ENCODE data around the gene ZNG1A.
"Not testable (repeated sequence)": the region's sequence is repeated elsewhere in the genome, so short reads cannot be mapped to it uniquely, and the experiment has no call there.

ZNG1A gene

DNA sequence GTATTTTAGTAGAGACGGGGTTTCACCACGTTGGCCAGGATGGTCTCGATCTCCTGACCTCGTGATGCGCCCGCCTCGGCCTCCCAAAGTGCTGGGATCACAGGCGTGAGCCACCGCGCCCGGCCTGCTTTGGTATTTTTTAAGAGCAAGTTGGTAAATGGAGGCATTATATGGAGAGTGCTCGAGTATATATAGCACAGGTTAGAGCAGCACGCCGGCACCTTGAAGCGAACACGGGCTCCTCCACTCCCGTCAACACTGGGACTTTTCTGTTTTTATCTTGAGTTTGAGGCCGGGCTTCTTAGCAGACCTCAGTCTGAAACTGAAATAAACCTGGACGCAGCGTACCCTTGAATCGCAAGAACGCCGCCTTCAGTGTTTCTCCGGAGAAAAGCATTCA is 35.0 kb upstream of the ZNG1A start:
- not testable (repeated sequence) for DNase-seq (ENCODE audit: low spot score); H3K9me3 Mint-ChIP-seq; H3K27ac Mint-ChIP-seq
- H3K36me3 Mint-ChIP-seq (ENCODE audit: low read depth), result peaks cover 23% of the 10 kb centered on the region
- H3K4me3 Mint-ChIP-seq, result peak overlapping the region; percentile 68
- peaks cover 19% of the 10 kb centered on the region for H3K27me3 Mint-ChIP-seq (ENCODE audit: low read depth)
- H3K4me1 Mint-ChIP-seq (ENCODE audit: low read depth), result peaks cover 19% of the 10 kb centered on the region

DNA sequence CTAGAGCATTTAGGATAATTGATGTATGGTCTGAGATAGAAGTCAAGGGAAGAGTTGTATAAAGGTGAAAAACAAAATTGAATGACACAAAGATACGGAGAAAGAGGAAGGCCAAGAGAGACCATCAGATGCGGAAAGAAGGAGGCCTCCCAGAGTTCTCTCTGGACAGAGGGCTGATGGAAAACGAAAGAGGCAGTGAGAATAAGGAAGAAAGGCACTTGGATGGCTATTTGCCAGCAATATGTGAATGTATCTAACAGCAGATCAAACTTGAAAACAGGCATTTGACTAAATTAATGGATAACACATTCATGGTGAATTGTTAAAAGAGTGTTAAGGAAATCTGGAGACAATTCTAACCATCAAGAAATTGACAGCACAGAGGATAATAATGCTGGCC is 33.4 kb upstream of the ZNG1A start:
- no peak overlapping the region for H3K27ac Mint-ChIP-seq

DNA sequence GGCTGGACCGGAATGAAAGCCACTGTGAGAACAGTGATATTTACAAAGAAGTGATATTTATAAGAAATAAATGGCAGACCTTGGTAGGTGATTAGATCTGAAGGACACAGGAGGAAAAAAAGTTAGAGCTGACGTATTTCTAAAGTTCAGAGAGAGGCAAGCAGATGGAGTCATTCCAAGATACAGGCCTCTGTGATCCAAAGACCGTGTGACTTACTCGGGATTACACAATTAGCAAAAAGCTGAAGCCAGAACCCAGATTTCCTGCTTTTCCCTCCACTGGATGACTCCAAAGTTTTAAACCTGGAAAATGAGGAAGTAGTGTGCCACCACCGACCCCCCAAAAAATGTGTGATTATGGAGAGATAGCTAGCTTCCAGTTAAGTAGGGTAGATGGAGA is 32.7 kb upstream of the ZNG1A start:
- Mint-ChIP-seq H3K27ac (no peak overlapping the region), H3K4me1 (ENCODE audit: low read depth) (peaks cover 6% of the 10 kb centered on the region), H3K27me3 (ENCODE audit: low read depth) (peaks cover 23% of the 10 kb centered on the region), H3K9me3 (no peaks in the 10 kb centered on the region), H3K4me3 (no peak overlapping the region), H3K36me3 (ENCODE audit: low read depth) (peaks cover 8% of the 10 kb centered on the region)
- no peak for DNase-seq (ENCODE audit: low spot score)

More for the DNA sequence above, 33.4 kb upstream of the ZNG1A start:
- no peak overlapping the region for H3K4me3 Mint-ChIP-seq
- peaks cover 27% of the 10 kb centered on the region for H3K27me3 Mint-ChIP-seq (ENCODE audit: low read depth)
- H3K9me3 Mint-ChIP-seq, result no peaks in the 10 kb centered on the region
- H3K4me1 Mint-ChIP-seq (ENCODE audit: low read depth), result peaks cover 14% of the 10 kb centered on the region
- peaks cover 16% of the 10 kb centered on the region for H3K36me3 Mint-ChIP-seq (ENCODE audit: low read depth)
- DNase-seq (ENCODE audit: low spot score), result no peak

GRCh38 chr9:211036-211435 is 32.2 kb upstream of the ZNG1A start:
- H3K4me1 Mint-ChIP-seq (ENCODE audit: low read depth), result peaks cover 3% of the 10 kb centered on the region
- peaks cover 5% of the 10 kb centered on the region for H3K36me3 Mint-ChIP-seq (ENCODE audit: low read depth)
- no peak for DNase-seq (ENCODE audit: low spot score)
- H3K27me3 Mint-ChIP-seq (ENCODE audit: low read depth), result peaks cover 26% of the 10 kb centered on the region
- no peak overlapping the region for H3K4me3 Mint-ChIP-seq
- H3K27ac Mint-ChIP-seq, result no peak overlapping the region
- H3K9me3 Mint-ChIP-seq, result no peaks in the 10 kb centered on the region

DNA sequence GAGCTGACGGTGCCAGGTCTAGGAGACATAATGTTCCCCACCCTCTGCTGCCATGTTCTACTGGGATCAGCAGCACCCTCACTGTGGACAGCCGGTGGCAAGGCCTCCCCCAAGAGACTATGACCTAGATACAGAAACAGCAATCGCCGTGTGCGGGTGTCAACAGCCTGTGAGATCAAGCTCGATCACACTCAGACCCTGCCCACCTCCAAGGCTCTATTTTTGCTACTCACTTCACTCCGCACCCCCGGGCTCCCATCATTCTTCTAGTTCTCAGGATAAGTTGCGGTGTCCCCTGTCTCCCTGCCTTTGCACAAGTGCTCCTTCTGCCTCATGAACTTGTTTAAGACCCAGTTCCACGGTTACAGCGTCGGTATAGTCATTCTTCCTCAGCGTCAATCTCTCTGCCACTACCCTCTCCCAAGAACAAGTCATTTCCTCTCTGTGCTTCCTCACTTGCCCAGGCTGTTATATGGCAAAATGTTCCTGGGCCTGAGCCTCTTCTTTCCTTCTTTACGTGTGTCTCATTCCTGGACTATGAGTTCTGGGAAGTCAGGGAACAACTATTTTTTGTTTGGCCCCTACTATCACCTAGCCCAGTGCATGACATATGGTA is 30.4 kb upstream of the ZNG1A start:
- peaks cover 2% of the 10 kb centered on the region for H3K4me1 Mint-ChIP-seq (ENCODE audit: low read depth)
- DNase-seq (ENCODE audit: low spot score), result no peak
- no peaks in the 10 kb centered on the region for H3K36me3 Mint-ChIP-seq (ENCODE audit: low read depth)
- peaks cover 33% of the 10 kb centered on the region for H3K27me3 Mint-ChIP-seq (ENCODE audit: low read depth)
- no peak overlapping the region for H3K4me3 Mint-ChIP-seq
- no peak overlapping the region for H3K27ac Mint-ChIP-seq
- no peaks in the 10 kb centered on the region for H3K9me3 Mint-ChIP-seq

GRCh38 chr9:206481-206880 is 27.6 kb upstream of the ZNG1A start:
- H3K4me3 Mint-ChIP-seq, result no peak overlapping the region
- peaks cover 2% of the 10 kb centered on the region for H3K4me1 Mint-ChIP-seq (ENCODE audit: low read depth)
- H3K27me3 Mint-ChIP-seq (ENCODE audit: low read depth), result peaks cover 37% of the 10 kb centered on the region
- no peaks in the 10 kb centered on the region for H3K9me3 Mint-ChIP-seq
- no peak overlapping the region for H3K27ac Mint-ChIP-seq
- no peak for DNase-seq (ENCODE audit: low spot score)
- no peaks in the 10 kb centered on the region for H3K36me3 Mint-ChIP-seq (ENCODE audit: low read depth)

DNA sequence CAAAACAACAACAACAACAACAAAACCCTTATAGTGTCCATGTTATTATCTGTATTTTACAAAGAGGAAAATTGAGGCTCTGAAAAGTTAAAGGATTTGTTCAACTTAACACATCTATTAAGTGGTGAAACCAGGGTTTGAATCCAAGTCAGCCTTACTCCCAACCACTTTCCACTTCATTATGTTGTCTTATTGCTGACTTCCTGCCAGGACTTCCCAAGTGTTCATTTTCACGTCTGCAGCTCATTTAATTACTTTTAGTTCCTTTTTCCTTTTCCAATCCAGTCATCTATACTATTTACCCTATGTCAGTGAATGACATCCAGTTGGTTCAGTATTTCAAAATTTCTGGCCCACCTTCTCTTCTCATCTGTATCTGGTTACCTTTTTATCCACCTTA is 20.7 kb upstream of the ZNG1A start:
- H3K27me3 Mint-ChIP-seq (ENCODE audit: low read depth); H3K27ac Mint-ChIP-seq; H3K4me3 Mint-ChIP-seq; H3K9me3 Mint-ChIP-seq; H3K4me1 Mint-ChIP-seq (ENCODE audit: low read depth); H3K36me3 Mint-ChIP-seq (ENCODE audit: low read depth); DNase-seq (ENCODE audit: low spot score): not testable (repeated sequence)

DNA sequence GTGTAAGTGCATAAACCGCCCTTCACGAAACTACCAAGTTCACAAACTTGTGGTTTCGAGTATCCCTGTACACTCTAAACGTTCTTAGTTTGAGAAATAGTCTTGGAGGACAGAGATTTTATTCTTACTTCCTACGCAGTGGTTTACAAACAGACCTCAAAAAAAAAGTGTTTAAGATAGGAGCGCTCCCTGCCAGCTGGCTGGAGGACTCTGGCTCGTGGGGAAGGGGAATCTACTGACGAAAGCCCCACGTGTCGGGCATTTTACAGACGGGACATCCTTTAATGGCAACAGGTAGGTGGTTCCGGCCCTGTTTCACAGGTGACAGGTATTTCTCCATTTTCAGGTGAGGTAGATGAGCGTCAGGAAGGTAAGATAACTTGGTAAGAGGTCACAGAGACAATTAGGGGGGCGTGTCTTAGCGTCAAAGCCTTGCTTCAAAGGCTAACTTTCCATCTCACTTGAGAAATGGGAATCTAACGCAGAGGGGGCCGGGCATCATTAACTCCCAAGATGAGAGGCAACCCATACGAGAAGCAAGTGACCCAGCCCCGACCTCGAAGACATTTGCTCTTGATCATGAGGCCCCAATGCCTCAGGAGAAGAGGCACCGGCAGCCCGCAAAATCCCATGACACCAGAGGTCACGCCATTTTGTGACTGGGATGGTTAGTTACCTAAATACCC is 573 bp downstream of the ZNG1A start:
- H3K4me1 Mint-ChIP-seq (ENCODE audit: low read depth); H3K9me3 Mint-ChIP-seq; H3K36me3 Mint-ChIP-seq (ENCODE audit: low read depth); DNase-seq (ENCODE audit: low spot score); H3K27me3 Mint-ChIP-seq (ENCODE audit: low read depth): not testable (repeated sequence)
- Mint-ChIP-seq H3K4me3 (peak overlapping the region; percentile 77), H3K27ac (peak overlapping the region; percentile 71)

DNA sequence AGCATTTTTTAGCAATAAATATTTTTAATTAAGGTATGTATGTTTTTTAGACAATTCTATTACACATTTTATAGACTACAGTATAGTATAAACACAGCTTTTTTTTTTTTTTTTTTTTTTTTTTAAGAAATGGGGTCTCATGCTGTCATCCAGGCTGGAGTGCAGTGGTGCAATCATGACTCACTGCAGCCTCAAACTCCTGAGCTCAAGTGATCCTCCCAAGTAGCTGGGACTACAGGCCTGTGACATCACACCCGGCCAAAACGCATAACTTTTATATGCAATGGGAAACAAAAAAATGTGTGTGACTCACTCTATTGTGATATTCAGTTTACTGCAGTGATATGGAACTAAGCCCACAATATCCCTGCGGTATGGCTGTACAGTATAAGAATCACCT is 9.1 kb downstream of the ZNG1A start:
- not testable (repeated sequence) for H3K36me3 Mint-ChIP-seq (ENCODE audit: low read depth); H3K27ac Mint-ChIP-seq; H3K4me3 Mint-ChIP-seq; DNase-seq (ENCODE audit: low spot score); H3K27me3 Mint-ChIP-seq (ENCODE audit: low read depth); H3K4me1 Mint-ChIP-seq (ENCODE audit: low read depth); H3K9me3 Mint-ChIP-seq

- H3K9me3 Mint-ChIP-seq; H3K36me3 Mint-ChIP-seq (ENCODE audit: low read depth); H3K4me3 Mint-ChIP-seq; H3K27me3 Mint-ChIP-seq (ENCODE audit: low read depth); DNase-seq (ENCODE audit: low spot score); H3K27ac Mint-ChIP-seq; H3K4me1 Mint-ChIP-seq (ENCODE audit: low read depth): not testable (repeated sequence)
Observed at GRCh38 chr9:159871-160270, 19.0 kb downstream of the ZNG1A start.

DNA sequence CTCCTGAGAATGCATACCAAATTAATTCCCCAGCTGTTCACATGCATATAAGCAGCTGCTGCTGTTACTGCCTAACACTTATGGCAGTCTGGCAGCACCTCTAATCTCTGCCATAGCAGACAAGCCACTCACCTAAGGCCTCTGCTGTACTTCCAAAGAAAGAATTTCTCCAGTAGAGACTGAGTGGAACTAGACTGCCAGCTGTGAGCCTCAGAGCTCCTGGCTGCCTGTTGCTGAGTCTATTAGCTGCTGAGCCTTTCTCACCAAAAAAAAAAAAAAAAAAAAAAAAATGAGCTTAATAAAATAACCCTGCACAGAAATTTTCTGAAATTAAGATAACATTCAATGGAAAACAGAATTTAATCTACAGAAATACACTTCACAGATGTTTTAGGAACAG is 27.7 kb downstream of the ZNG1A start:
- H3K4me3 Mint-ChIP-seq; H3K4me1 Mint-ChIP-seq (ENCODE audit: low read depth); H3K27me3 Mint-ChIP-seq (ENCODE audit: low read depth); H3K27ac Mint-ChIP-seq; H3K9me3 Mint-ChIP-seq; DNase-seq (ENCODE audit: low spot score); H3K36me3 Mint-ChIP-seq (ENCODE audit: low read depth): not testable (repeated sequence)

GRCh38 chr9:139880-140279 is 39.0 kb downstream of the ZNG1A start:
- H3K36me3 Mint-ChIP-seq (ENCODE audit: low read depth); H3K4me1 Mint-ChIP-seq (ENCODE audit: low read depth); H3K9me3 Mint-ChIP-seq; H3K4me3 Mint-ChIP-seq; DNase-seq (ENCODE audit: low spot score); H3K27me3 Mint-ChIP-seq (ENCODE audit: low read depth); H3K27ac Mint-ChIP-seq: not testable (repeated sequence)

DNA sequence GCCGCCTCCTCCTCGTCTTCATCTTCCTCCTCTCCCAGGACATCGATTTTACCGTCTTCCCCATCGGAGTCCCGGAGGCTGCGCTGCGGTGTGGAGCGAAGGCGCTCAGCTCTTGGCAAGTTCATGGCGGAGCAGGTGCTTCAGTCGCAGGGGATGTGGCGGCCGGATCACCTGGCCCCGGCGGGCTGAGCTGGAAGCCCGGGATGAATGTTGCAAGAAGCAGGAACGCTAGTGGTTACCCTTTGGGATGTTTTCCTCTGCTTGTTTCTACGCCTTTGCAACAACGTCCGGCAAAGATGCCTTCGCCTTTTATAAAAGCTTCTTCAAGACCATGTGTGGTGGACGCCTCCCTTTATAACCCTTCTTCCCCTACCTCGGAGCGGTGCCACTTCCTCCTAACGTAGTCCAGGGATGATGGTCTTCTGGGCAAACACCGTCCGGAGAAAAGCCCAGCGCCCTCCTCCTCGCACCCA is 60.8 kb downstream of the ZNG1A start, which contains the start of gene FOXD4:
Gene FOXD4 (minus strand): TSS at position 423 of the 473 bp plus-strand sequence. CDS start 298 bp downstream, at position 125.
- Mint-ChIP-seq H3K4me1 (ENCODE audit: low read depth) (peaks cover 13% of the 10 kb centered on the region), H3K27me3 (ENCODE audit: low read depth) (peaks cover 38% of the 10 kb centered on the region), H3K4me3 (peak within 1 kb of the TSS; percentile 45)
- H3K9me3 Mint-ChIP-seq; DNase-seq (ENCODE audit: low spot score); H3K36me3 Mint-ChIP-seq (ENCODE audit: low read depth); H3K27ac Mint-ChIP-seq: not testable (repeated sequence)

GRCh38 chr9:117144-117994 is 61.5 kb downstream of the ZNG1A start:
- peak overlapping the region; percentile 40 for H3K4me3 Mint-ChIP-seq
- H3K27ac Mint-ChIP-seq; H3K9me3 Mint-ChIP-seq; H3K36me3 Mint-ChIP-seq (ENCODE audit: low read depth); DNase-seq (ENCODE audit: low spot score): not testable (repeated sequence)
- peaks cover 43% of the 10 kb centered on the region for H3K27me3 Mint-ChIP-seq (ENCODE audit: low read depth)
- H3K4me1 Mint-ChIP-seq (ENCODE audit: low read depth), result peaks cover 13% of the 10 kb centered on the region

Data from T-helper 2 cell treated with Interferon-gamma antibody and Interleukin-4, amounts not matched to agents 5 μg/mL and 100 μg/mL, for 36 hours (primary cell).